Stimulated activated CD4-positive, alpha-beta T cell treated with anti-CD3 and anti-CD28 coated beads, Interleukin-1b, Interleukin-23, amount 100 ng/mL, for 4 hours (primary cell): ENCODE data around the gene B3GNT4.
A peak's percentile ranks its signal among the peaks of the same experiment; 100 is the strongest.
"Not testable (repeated sequence)": the region's sequence is repeated elsewhere in the genome, so short reads cannot be mapped to it uniquely, and the experiment has no call there.

Experiments
- DNase-seq, 2 donors: peaks; one replicate each; pipeline ENCODE4 v3.0.0-alpha.2; 2020; ENCODE audit warnings: low read depth in 2 of 2

The B3GNT4 gene

DNA sequence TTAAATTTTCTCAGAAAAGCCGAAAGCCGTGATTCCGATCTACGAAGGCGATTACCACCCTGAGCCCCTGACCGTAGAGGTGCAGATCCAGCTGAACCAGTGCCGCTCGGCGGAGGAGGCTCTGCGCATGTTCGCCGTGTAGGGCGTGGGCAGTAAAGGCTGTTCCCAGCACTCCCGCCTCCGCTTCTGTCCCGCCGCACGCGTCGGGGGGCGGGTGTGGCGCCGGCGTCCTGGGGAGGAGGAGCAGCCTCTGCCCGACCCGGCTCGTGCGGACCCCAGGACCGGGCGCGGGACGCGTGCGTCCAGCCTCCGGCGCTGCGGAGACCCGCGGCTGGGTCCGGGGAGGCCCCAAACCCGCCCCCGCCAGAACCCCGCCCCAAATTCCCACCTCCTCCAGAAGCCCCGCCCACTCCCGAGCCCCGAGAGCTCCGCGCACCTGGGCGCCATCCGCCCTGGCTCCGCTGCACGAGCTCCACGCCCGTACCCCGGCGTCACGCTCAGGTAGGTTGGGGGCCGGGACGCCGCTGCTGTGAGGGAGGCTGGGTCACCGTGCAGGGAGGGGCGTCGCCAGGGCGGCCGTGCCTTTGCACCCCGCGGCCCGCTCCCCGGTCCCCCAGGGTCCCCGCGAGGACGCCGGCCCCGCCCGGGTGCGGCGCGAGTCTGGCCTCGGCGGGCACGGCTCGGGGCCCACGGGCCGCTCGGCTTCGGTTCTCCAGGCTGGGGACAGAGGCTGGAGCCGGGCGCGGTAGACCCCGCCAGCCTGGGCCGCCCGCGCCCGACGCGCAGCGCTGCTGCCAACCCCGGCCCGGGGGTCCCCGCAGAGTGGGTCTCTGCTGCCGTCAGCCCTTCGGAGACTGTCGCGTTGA, at the start of gene B3GNT4:
B3GNT4 (plus strand) TSS at position 409 of the 866 bp plus-strand sequence. CDS start 910 bp downstream, outside the sequence.
- DNase-seq: peak; percentile 64 to 65

DNA sequence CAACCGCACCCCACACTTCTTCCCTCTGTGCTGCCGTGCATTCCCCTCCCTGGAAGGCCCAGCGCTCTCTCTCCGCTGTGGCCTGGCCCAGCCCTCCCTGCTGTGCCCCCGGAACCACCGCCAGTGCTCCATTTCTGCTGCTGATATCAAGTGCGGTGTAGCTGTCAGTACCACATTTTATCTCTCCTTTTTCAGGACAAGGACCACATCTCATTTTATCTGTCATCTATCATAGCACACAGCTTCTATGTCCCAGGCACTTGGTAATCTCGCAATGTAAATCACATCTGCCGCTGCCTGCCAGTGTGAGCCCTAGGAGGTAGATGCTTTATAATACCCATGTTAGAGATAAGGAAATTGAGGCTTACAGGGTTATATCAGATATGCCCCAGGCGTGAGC, 47.8 kb upstream of the B3GNT4 start:
- no peak for DNase-seq

DNA sequence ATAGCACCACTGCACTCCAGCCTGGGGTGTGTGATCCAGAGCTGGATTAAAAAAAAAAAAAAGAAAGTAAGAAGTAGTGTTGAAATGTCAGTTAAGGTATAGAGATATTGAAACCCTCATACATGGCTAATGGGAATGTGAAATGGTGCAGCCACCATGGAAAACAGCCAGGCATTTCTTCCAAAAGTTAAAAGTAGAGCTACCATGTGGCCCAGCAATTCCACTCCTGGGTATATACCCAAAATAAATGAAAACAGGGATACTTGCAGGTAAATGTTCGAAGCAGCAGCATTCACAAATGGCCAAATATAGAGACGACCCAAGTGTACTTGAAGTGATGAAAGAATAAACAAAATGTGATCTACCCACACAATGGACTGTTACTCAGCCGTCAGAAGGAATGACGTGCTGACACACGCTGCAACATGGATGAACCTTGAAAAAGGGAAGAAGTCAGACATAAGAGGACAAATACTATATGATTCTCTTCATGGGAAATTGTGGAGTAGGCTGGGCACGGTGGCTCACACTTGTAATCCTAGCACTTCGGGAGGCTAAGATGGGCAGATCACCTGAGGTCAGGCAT, 44.7 kb upstream of the B3GNT4 start:
- DNase-seq: no peak

DNA sequence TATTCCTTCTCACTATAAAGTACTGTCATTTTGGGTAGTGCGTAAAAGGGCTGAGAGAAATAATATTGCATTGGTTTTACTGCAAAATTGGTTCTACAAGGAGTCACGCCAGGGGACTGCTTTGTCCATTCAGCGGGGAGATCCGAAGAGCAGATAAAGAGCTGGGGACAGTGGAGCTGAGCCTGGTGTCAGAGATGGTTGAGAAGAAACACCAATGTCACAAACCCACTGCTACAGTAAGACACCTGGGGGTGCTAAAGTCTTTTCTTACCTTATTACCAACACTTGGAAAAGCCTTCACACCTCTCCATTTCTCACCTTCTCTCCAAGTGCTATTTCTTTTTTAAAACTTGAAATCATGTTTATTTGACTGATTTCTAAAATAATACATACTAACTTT, 43.6 kb upstream of the B3GNT4 start:
- no peak for DNase-seq

DNA sequence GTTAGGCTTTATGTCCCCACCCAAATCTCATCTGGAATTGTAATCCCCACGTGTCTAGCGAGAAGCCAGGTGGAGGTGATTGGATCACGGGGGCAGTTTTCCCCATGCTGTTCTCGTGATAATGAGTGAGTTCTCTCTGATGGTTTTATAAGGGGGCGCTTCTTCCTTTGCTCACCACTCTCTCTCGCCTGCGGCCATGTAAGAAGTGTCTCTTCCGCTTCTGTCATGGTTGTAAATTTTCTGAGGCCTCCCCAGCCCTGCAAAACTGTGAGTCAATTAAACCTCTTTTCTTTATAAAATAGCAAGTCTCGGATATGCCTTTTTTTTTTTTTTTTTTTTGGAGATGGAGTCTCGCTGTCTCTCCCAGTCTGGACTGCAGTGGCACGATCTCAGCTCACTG, 42.7 kb upstream of the B3GNT4 start:
- no peak for DNase-seq

DNA sequence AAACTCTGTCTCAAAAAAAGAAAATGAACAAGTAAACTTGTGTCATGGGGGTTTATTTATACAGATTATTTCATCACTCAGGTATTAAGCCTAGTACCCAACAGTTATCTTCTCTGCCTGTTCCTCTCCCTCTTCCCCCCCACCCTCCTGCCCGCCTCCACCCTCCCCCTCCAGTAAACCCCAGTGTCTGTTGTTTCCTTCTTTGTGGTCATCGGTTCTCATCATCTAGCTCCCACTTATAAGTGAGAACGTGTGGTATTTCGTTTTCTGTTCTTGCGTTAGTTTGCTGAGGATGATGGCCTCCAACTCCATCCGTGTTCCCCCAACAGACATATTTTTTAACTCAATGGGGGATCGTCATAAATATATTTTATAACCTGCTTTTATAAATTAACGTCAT, 41.8 kb upstream of the B3GNT4 start:
- DNase-seq: no peak

- DNase-seq: no peak
These were observed 40.5 kb upstream of the B3GNT4 start for GRCh38 chr12:122162976-122163375.

DNA sequence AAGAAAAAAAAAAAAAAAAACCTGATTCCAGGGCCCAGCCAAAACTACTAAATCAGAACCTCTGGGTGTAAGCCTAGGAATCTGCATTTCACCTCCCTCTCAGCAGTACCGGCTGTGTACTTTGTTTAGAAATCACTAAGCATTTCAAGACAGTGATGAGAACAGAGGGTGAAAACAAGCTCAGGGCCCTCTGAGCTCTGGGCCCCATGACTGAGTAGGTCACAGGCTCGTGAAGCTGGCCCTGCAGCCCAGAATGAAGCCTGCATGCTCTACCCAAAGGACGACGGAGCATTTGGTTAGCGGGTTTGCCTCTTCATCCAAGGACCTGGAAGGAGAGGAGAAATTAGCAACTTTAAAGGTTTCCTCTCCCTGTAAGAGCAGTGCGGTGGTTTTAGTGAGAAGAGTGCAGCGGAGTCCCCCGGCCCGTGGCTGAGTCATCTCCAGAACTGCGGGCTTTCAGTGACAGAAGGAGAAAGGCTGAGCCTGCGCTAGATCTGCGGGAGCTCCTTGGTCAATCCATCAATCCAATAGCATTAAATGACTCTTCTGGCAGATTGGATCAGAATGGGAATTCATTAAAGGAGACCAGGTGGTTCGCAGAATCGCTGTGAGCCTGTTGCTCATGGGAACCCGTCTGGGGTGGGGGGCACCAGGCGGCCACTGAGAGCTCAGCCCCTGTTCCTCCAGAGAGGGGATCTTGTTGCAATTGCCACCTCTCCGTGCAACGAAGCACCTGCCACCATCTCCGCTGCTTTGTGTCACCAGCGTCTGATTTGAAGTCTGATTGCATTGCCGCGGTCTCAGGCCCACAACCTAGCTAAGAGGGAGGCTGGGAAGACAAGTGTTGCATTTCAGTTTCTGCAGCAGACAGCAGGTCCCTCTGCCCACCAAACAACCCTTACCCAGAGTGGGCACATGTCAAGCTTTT, 36.8 kb upstream of the B3GNT4 start:
- DNase-seq: no peak

DNA sequence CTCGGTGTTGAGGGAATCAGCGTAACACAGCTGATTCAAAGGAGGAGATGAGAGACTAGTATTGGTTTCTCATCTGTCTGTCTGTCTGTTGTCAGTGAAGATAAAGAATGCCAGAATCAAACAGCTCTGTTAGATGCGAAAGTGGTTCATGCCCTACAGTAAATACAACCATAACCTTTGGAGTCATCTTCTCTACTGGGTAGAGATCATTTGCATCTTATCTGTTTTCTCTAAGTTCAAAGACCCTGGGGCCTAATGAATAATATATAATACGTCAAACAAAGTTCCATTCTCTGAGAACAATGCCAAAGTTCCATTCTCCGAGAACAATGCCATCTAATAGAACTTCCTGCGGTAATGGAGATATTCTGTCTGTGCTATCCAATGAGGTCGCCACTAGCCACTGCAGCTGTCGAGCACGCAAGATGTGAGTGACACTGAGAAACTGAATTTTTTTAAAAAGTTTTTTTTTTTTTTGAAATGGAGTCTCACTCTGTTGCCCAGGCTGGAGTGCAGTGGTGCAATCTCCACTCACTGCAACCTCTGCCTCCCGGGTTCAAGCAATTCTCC, 36.1 kb upstream of the B3GNT4 start:
- DNase-seq: no peak

GRCh38 chr12:122168492-122168891, 35.0 kb upstream of the B3GNT4 start:
- no peak for DNase-seq

- DNase-seq: no peak
These were observed 32.1 kb upstream of the B3GNT4 start for GRCh38 chr12:122171399-122171798.

GRCh38 chr12:122172262-122172939, 31.1 kb upstream of the B3GNT4 start:
- DNase-seq: no peak

- DNase-seq: no peak
These were observed 29.2 kb upstream of the B3GNT4 start, which contains the start of gene IL31 for GRCh38 chr12:122174155-122174845. Gene IL31 (minus strand): TSS chr12:122174221. CDS start chr12:122174172, 49 bp downstream.

- DNase-seq: not testable (repeated sequence)
These were observed 27.0 kb upstream of the B3GNT4 start for GRCh38 chr12:122176473-122176872.

GRCh38 chr12:122182887-122183587, 20.5 kb upstream of the B3GNT4 start, which contains the start of gene LRRC43:
Gene LRRC43 (plus strand): TSS chr12:122183123. CDS start chr12:122183145, 22 bp downstream.
- no peak for DNase-seq

GRCh38 chr12:122183588-122183940, 19.9 kb upstream of the B3GNT4 start:
- DNase-seq: no peak

DNA sequence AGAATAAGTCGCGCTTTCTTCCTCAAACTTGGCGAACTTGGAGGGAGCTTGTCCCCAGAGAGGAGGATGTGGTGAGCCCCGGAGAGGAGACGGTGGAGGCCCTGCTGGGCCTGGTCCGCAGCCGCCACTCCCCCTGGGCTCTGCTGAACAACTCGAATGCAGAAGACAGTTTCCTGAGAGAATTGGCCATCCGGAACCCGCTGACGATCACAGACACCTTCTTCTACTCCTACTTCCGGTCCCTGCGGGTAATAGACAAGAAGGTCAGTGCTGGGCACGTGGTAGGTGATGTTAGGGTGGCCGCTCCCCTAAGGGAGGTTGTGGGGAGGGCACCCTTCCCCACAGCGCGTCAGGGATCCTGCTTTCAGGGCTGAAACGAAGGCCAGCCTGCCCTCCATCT, 19.0 kb upstream of the B3GNT4 start:
- no peak for DNase-seq

DNA sequence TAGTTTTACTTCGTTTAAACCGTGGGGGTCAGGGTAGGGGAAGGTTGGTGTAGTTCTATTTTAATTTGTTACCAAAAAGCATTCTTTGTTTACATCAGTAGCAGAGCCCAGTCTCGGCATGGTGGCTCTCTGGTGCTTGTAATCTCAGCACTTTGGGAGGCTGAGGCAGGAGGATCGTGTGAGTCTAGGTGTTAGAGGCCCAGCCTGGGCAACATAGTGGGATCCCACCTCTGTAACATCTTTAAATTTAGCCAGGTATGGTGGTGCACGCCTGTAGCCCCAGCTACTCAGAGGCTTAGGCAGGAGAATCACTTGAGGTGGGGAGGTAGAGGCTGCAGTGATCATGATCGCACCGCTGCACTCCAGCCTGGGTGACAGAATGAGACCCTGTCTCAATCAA, 18.4 kb upstream of the B3GNT4 start:
- DNase-seq: no peak

DNA sequence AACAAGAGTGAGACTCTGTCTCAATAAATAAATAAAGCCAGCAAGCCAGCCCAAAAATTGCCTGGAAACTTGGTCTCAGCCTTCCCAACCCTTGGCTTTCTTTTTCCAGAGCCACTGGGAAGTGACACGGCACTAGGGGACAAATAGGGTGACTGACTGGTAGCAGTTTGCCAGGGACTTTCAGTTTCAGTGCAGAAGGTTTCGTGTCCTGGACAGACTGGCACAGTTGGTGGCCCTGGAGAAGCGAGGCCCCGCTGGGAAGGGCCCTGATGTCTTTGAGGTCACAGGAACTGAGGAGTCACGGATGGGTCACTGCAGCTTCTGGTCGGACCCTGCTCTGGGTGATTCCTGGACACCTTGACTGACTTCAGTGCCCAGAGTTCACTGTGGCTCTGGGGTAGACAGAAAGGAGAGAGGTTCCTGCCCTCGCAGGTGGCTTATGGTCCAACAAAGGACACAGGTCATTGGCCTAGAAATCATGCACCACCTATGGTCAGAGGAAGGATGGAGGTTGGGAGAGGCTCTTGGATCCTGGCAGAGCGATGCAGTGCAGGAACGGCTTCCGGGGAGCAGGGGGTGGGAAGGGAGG, 17.9 kb upstream of the B3GNT4 start:
- DNase-seq: no peak

DNA sequence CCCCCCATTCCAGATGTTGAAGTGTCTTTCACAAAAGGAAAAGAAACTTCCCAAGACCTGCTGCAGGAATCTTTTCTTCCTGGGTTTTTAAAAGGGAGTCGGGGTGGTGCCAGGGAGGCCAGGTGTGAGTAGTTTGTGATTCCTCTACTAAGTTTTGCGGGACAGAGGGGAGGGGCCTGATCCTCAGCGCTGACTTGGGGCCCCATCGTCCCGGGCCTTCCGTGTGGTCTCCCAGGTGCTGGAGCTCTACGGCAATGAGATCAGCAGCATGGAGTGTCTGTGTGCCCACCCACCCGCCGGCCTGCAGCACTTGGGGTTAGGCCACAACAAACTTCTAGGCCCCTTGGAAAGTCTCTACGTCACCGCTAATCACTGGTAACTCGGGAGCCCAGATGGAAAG, 16.0 kb upstream of the B3GNT4 start:
- no peak for DNase-seq
